ENCODE measurements around the gene MAD1L1. TPM values are rescaled to one million over a fixed set of nuclear protein-coding genes. Genes with fewer than 3 reads are reported as not detected.

MAD1L1 gene
- total RNA-seq, 4 donors from 2014 or later: 60.3 to 149 (median 73.7) TPM

- H3K4me1 ChIP-seq: peaks cover 0 to 22% (median 6%) of the 10 kb centered on the region in 4 donors
- 85 to 92% methylated on average over 7 to 9 of the region's 18 CpGs for WGBS, 2 donors
- H3K9me3 ChIP-seq: no peaks in the 10 kb centered on the region
- H3K27me3 ChIP-seq: no peaks in the 10 kb centered on the region
- no peak overlapping the region for H3K27ac ChIP-seq
- no peak for DNase-seq (ENCODE audit: low spot score in 2 of 2)
- no peak for TF ChIP-seq CTCF (IDR thresholded peaks at IDR 0.05)
- no peak for TF ChIP-seq EP300 (IDR thresholded peaks at IDR 0.05)
- TF ChIP-seq POLR2A (IDR thresholded peaks at IDR 0.05): no peak
- H3K36me3 ChIP-seq: peaks cover 0 to 41% (median 0%) of the 10 kb centered on the region in 3 donors
- H3K4me3 ChIP-seq: no peak overlapping the region
Measured at GRCh38 chr7:2015251-2015871, 217.4 kb downstream of the MAD1L1 start.

GRCh38 chr7:2014391-2015241 is 218.1 kb downstream of the MAD1L1 start:
- peaks cover 0 to 41% (median 0%) of the 10 kb centered on the region in 3 donors for H3K36me3 ChIP-seq
- H3K27ac ChIP-seq: no peak overlapping the region
- H3K4me1 ChIP-seq: peaks cover 0 to 15% (median 2%) of the 10 kb centered on the region in 4 donors
- H3K27me3 ChIP-seq: no peaks in the 10 kb centered on the region
- DNase-seq (ENCODE audit: low spot score in 2 of 2): no peak
- 92 to 94% methylated on average over 34 to 35 of the region's 47 CpGs for WGBS, 2 donors
- no peak overlapping the region for H3K4me3 ChIP-seq
- no peak for TF ChIP-seq POLR2A (IDR thresholded peaks at IDR 0.05)
- TF ChIP-seq EP300 (IDR thresholded peaks at IDR 0.05): no peak
- TF ChIP-seq CTCF (IDR thresholded peaks at IDR 0.05): no peak
- H3K9me3 ChIP-seq: no peaks in the 10 kb centered on the region

GRCh38 chr7:2013381-2014311 is 219.1 kb downstream of the MAD1L1 start:
- Histone ChIP-seq H3K9me3 (no peaks in the 10 kb centered on the region), H3K4me3 (no peak overlapping the region), H3K36me3 (peaks cover 0 to 41% (median 0%) of the 10 kb centered on the region in 3 donors), H3K27ac (no peak overlapping the region), H3K4me1 (peaks cover 0 to 5% (median 0%) of the 10 kb centered on the region in 4 donors), H3K27me3 (no peaks in the 10 kb centered on the region)
- no peak for DNase-seq (ENCODE audit: low spot score in 2 of 2)
- TF ChIP-seq POLR2A (IDR thresholded peaks at IDR 0.05) (no peak), EP300 (IDR thresholded peaks at IDR 0.05) (no peak), CTCF (IDR thresholded peaks at IDR 0.05) (no peak)
- WGBS, 2 donors: 86 to 90% methylated on average over 31 to 33 of the region's 34 CpGs

- Histone ChIP-seq H3K36me3 (peaks cover 0 to 47% (median 0%) of the 10 kb centered on the region in 3 donors), H3K4me3 (no peak overlapping the region), H3K9me3 (no peaks in the 10 kb centered on the region), H3K27ac (no peak overlapping the region), H3K4me1 (no peaks in the 10 kb centered on the region), H3K27me3 (no peaks in the 10 kb centered on the region)
- TF ChIP-seq EP300 (IDR thresholded peaks at IDR 0.05) (no peak), POLR2A (IDR thresholded peaks at IDR 0.05) (no peak), CTCF (IDR thresholded peaks at IDR 0.05) (no peak)
- WGBS, 2 donors: 50 to 67% methylated on average over 6 to 8 of the region's 8 CpGs
- no peak for DNase-seq (ENCODE audit: low spot score in 2 of 2)
Measured at GRCh38 chr7:2012981-2013380, 219.8 kb downstream of the MAD1L1 start.
